Measurements from ENCODE around the gene TBL1Y.

DNA sequence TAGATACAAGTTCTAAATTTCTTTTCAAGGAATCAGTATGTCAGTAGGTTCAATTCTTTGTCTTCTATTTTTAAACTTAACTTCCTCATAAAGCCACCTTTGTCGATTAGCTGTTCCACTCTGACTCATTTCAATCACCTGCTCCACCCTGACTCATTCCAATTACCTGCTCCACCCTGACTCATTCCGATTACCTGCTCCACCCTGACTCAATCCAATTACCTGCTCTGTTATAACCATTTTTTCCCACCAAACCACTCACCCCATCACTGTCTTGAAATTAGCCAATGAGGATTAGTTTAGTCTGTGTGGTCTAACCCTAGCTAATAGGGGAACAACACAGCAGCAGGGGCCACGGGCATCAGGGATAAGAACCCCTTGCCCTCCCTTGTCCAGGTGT, 199.6 kb downstream of the TBL1Y start:
- TF ChIP-seq CTCF (IDR thresholded peaks at IDR 0.05) = no peak
- no peak for TF ChIP-seq POLR2AphosphoS5 (IDR thresholded peaks at IDR 0.05)
- no peak for TF ChIP-seq POLR2A (IDR thresholded peaks at IDR 0.05)
